ENCODE measurements around the gene PCK1. TPM values are rescaled to one million over a fixed set of nuclear protein-coding genes. Genes with fewer than 3 reads are reported as not detected.

The PCK1 gene
- total RNA-seq, 2 donors from 2014 or later = 214 to 328 TPM

DNA sequence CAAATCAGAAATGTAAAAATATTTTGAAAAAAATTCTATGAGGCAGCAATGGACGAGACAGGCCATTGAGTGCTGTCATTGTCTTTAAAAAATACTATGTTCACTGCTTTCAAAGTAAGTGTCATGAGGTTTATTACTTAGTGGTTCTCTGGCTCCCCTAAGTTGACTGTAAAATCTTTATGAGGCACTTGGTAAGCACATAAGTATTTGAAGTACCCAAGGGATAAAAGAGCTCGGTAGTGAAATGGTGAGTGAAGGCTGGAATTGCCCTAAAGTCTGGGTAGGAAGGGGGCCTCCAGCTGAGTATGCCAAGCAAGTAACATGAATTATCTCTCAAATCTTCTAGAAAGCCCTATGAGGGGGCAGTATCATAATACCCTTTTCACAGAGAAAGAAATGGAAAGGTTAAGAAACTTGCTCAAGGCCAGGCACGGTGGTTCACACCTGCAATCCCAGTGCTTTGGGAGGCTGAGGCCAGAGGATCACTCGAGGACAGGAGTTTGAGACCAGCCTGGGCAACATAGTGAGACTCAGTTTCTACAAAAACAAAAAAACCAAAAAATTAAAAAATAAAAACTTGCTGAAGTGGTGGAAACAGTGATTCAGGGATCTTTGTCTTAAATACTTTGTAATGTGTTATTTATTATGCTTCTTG is 30.5 kb upstream of the PCK1 start:
- intact Hi-C loops (cut with DNase I, micrococcal nuclease) = no loop called here
- DNase-seq (no peak), ATAC-seq (peak; percentile 33)

DNA sequence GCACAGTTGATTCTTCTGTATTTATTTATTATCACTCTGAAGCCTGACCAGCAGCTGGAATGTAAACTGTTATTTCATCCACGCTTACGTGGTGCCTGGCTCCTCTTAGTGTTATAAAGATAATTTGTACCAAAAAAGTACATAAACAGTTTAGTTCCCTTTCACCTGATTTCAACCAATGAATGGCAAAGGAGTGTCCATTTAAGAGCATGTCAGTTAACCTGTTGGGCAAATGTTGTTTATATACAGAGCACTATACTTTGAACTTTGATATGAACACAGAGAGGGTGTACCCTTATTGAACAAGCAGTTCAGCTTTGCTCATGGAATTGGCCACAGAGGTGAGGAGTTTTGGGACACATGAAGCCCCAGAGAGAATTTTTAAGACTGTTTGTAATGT is 28.8 kb upstream of the PCK1 start:
- intact Hi-C loops (cut with DNase I, micrococcal nuclease) = no loop called here
- peak; percentile 81 for ATAC-seq
- DNase-seq = no peak

DNA sequence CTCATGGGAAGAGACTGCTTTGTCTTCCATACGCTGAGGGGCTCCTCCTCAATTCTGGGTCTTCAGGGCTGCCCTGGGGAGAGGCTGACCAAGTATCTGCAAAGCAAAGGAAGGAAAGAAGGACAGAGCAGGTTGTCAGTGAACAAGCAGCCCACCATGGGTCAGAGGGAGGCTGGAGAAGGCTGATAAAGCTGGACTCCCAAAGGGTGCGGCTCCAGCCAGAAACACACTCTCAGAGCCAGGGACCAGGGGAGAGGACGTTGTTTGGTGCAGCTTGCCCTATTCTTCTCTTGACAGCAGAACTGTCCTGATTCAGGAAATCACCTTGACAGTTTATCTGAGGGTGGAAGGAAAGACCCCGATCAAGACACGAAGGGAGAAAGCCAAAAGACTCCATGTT is 25.6 kb upstream of the PCK1 start:
- no peak for ATAC-seq
- DNase-seq = peak in 1 of 2 donors; percentile 14
- intact Hi-C loops (cut with DNase I, micrococcal nuclease) = no loop called here

DNA sequence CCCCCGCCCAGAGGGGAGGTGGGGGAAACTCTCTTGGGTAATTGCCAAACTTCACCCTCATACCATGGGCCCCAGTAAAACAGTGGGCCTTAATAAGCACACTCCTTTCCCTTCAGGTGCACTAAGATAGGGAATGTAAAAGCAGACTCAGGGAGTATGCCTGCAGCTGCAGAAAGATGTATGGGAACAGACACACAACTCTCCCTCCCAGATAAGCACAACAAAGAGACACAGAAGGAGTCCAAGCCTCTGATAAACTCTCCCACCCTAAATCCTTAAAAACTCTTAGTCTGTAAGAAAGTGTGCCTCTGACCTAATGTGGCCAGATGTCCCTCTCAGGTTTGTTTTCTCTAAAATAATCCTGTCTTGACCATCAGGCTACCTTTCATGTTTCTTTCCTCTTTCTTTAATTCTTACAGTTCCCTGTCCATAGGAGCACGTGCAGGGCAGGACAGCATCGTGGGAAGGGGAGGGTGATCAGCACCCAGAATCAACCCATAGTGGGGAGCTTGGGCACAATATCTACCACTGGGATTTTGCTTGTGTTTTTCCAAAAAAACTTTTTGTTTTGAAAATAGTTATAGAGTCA is 24.7 kb upstream of the PCK1 start:
- intact Hi-C loops (cut with DNase I, micrococcal nuclease) = no loop called here
- ATAC-seq = no peak
- no peak for DNase-seq

DNA sequence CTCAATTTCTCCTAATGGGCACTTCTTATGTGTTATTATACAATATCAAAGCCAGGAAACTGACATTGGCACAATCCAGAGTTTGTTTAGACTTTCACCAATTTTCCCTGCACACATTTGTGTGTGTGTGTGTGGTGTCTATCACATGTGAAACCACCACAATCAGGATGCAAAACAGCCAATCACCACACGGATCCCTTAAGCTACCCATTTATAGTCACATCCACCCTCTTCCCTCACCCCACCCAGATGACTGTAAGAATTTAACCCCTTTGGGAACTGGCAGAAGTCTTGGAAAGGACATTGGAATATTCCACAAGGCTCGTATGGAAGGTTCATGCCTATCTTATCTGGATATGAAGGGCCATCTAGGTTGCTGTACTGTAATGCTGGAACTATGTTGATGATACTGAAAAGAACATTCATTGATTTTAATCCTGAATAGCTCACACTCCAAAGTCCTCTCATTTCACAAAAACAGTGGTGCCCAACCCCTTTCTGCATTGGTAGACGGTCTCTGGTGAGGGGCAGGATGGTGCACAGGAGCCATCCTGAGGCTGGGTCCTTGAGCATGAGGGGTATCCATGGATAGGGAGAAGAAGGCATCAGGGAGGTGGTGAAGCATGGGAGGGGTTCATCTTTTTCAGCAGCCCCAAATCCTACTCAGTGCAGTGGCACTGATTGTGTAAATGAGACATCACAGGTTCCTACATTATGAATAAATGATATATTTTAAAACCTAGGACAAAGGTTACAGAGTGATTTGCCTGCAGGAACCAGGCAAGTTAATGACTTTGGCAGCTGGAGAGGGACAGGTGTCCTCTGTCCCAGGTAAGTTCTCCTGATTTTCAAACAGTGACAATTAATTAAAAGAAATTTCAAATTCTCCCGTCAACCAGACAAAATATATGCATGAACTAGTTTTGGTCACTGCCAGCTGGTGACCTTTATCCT is 23.9 kb upstream of the PCK1 start:
- ATAC-seq = peak; percentile 49
- intact Hi-C loops (cut with DNase I, micrococcal nuclease) = no loop called here
- no peak for DNase-seq

DNA sequence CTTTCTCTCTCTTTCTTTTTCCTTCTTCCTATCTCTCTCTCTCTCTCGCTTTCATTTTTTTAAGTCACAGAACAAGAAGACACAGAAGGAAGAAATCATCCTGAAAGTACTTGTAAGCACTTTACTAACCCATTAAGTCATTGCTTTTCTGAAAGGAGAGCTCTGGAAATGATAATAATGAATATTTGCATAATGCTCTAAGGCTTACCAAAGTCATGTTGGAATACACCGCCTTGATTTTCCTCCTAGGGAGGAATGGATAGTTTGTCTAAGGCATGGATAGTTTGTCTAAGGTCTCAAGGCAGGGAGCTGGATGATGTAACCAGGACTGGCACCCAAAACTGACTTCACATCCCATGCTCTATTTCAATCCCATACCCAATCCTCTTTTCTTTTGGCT is 23.1 kb upstream of the PCK1 start:
- DNase-seq (no peak), ATAC-seq (no peak)
- intact Hi-C loops (cut with DNase I, micrococcal nuclease) = no loop called here

DNA sequence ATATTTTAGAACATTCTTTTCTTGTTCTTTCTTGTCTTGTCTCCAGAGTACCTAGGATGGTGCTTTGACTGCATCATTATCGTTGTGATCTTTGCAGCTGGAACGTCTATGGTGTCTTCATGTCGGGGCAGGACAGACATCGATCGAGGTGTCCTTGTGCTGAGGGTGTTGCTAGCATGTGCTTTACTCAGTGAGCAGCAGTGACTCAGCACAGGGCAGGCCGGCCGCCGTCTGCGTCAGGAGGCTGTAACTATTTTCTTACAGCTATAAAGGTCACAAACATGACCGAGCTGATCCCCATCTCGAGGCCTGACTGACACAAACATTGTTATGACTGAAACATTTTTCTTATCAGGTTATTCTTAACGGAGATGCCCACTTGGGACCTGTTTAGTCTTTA is 21.0 kb upstream of the PCK1 start:
- peak; percentile 23 for ATAC-seq
- peak in 1 of 2 donors; percentile 36 for DNase-seq
- intact Hi-C loops (cut with DNase I, micrococcal nuclease) = no loop called here

DNA sequence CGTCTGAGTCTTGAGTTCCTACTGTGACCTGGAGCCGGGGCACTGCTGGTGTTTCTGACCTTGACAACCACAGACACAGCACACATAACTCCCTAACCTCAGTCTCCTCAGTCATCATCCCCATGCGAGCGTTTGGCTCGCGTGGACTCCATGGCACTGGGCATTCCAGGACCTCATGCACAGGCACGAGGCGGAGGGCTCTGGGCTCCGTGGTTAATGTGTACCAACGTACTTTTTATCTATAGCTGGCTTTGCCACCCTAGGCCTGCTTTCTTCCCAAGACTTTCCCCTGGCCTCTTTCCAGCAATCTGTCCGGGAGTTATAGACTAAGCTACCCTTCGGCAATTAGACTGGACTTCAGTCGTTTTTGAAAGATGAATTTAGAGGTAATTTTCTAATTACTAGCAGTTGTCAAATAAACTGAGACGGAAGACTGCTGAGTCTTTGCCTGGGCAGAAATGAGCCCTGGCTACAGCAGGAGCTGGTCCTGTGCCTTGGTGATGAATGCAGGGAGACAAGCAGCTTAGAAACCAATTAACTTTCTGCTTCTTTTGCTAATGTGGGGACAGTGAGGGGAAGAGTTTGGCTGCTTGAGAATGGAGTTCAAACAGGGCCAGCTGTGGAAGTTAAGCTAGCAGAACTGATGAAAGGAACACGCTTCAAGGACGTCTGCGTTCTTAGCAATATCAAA is 19.9 kb upstream of the PCK1 start:
- intact Hi-C loops (cut with DNase I, micrococcal nuclease) = no loop called here
- peak; percentile 53 for ATAC-seq
- peak in 1 of 2 donors; percentile 71 for DNase-seq

DNA sequence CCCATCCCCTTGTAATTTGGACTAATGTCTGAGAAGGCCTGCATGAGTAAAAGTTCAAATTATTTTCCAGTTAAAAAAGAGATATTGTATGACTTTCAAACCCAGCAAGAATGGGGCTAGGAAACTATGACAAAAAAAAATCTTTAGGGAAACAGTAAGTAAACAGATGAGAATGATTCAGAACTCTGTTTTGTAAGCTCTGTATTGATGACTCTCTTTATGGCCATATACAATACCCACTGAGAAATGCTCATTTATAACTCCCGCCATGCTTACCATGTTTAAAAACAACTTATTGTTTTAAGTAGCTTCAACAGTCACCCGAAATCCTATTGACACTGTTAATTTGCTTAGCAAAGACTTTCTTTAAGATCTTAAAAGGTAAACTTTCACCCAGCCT is 17.2 kb upstream of the PCK1 start:
- DNase-seq (no peak), ATAC-seq (no peak)
- intact Hi-C loops (cut with DNase I, micrococcal nuclease) = no loop called here

DNA sequence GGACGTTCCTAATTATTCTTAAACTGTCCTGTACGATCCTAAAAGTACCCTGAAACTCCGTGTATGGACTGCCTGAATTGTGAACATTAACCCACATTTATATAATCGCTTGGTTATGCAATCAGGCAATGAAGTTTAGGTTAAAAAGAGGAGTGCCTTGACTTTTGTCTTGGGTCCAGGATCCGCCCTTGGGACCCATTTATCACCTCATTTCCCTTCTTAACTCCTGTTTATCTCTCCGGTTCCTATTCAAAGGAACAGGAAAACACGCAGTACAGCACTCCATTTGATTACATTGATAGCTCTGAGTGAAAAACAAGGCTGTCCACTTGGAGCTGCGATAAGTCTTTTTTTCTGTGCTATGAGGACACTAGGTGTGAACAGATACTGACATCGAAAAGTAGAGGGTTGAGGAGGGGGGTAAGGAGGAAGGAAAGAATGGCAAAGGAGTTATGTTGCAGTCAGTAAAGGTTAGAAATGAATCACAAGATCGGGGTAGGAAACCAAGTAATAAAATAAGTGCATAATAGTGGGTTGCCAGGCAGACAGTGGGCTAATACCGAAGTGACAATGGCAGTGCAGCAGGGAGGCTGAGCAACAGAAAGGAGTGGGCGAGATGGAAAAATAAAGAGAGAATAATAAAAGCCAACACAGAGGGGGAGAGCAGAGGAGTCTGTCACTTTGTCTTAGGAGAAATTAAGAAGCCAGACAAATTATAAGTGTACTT is 15.9 kb upstream of the PCK1 start:
- ATAC-seq (peak; percentile 77), DNase-seq (no peak)
- intact Hi-C loops (cut with DNase I, micrococcal nuclease) = no loop called here

DNA sequence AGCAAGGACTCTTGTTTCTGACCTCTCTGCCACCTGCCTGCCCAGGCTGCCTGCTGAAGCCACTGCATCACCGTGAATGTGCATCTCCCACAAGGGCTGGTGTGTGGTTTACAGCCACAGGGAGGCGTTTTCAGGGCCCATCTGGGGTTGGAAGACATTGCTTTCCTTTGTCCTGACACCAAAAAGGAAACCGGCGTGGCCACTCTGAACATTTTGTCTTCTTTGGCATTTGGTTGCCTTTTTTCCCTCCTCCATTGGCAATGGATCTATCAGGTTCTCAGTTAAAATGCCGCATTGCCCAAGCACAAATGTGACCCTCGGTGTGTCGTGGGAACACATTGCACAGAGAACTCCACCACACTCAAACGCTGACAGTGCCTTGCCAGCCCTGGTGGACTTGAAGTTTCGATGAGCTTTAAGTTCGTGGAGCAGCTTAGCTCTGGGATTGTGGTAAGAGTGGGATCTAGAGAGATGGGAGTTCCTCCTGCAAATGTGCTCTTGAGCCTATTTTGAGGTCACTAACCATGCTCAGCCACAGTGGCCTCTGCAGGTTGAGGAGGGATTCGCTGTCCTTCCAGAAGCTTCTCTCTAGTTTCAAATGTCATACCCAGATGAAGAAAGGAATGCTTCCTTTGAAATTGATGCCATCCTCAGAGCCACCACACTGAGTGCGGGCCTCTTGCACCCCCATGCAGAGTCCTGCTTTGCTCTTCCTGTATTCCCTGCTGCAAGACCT is 14.8 kb upstream of the PCK1 start:
- intact Hi-C loops (cut with DNase I, micrococcal nuclease) = no loop called here
- ATAC-seq = no peak

DNA sequence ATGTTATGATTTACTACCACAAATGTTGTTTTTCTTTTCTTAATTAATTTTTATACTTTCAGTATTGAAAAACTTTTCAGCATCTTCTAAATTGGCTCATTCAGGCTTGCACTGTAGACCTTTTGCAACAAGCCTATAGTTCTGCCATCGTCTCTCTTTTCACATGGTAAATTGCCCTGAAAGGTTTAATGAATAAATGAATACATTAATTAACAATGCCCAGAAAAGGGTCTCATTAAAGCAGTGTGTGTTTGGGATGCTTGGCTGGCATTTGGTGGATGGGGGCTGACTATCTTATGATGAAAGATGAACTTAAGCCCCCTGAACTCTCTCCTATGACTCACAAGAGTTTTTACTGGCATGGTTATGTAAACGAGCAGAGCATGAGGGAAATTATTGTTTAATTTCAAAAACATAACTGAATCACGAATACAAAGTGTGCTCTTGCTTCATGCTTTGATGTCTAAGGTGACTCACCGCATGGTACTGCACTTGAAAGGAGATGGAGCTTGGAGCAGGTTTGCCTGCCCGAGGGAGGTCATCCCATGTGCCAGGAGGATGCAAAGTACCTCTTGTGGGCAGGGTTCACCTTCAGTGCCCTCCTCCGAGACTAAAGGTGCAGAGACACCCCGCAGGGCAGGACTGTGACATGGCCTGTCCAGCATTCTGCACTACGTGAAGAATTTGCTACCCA is 13.8 kb upstream of the PCK1 start:
- peak; percentile 15 for ATAC-seq
- intact Hi-C loops (cut with DNase I, micrococcal nuclease) = no loop called here
- DNase-seq = no peak

More for the DNA sequence above, 14.8 kb upstream of the PCK1 start:
- no peak for DNase-seq

DNA sequence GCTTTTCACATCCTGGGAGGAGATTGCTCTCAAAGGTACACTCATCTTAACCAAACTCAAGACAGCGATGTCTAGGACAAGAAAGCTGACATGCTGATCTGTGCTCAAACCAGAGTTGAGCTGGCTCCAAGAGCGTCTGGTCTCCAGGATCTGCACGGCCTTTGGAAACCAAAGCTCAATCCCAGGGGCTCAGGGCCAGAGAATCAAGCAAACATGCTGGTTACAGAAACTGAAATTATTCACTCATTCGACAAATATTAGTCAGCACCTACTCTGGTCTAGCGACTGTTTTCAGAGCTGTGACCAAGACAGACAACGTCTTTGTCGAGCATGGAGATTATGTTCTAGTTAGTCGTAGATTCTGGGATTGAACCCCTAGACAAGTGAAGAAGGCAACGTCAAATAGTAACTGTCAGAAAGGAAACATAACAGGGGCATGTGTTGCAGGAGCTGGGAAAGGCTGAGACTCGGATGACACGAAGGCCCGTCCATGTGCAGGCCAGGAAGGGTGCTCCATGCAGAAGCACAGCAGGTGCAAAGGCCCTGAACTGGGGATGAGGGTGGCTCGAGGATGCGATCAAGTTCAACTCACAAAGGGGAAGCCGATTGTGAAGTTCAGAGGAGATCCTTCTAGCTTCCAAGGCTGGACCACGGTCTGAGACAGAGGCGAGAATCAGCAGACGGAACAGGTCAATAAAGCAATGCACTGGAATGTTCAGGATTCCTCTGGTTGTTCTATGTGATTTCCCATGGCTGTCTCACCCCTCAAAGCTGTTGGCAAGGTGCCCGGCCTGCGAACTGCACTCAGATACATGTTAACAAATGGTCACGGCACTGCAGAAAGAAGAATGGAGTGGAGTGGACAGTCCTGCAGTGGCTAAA is 12.5 kb upstream of the PCK1 start:
- intact Hi-C loops (cut with DNase I, micrococcal nuclease) = no loop called here
- no peak for DNase-seq
- no peak for ATAC-seq

DNA sequence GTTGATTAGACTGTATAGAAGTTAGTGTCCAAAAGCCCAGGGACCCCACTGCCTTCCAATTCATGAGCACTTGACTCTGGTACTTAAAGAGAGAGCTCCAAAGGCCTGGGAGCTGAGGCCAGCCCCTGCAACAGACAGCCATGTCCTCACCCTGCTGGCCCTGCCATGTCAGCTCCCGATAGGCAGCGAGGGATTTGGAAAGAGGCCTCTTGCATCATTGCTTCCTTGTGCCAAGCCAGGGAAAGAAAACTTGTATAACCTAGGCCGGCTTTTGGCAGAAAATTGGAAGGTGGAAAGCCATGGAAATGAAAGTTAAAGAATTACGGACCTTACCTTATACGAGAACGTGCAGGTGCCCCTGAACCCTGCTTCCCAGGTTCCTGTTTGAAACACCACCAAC is 8.4 kb upstream of the PCK1 start:
- ATAC-seq (no peak), DNase-seq (no peak)
- intact Hi-C loops (cut with DNase I, micrococcal nuclease) = no loop called here

DNA sequence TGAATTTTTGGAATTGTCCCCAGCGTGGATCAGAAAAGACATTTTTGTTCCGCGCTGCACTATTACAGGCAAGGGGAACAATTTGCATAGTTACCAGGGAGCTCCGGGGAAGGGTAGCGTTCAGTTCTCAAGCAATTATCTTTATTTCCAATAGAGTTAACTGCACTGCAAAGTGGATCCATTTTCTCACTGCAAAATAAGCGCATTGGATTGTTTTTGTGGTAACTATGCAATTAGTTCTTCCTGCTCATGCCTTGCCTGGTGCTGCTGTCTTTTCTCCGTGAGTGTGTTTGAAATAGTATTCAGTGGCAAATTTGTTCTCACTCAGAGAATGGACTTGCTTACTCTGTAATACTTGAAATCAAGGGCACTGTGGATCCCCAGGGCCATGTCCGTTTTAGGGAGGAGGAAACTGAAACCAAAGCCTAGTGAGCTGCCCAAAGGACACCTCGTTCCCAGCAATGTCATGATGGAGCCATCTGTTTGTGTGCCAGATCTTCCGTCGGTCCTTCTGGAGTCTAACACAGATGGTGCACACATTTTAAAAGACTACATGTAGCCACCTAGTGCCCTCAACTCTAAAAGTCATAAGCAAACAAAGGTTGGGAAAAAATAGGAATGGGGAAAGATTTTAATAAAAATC is 7.4 kb upstream of the PCK1 start:
- no peak for ATAC-seq
- intact Hi-C loops (cut with DNase I, micrococcal nuclease) = no loop called here
- no peak for DNase-seq

Measured in left colon (tissue), 2 donors.